CD14-positive monocyte (primary cell): ENCODE results near the gene ESF1. TPM values are rescaled to one million over a fixed set of nuclear protein-coding genes. Genes with fewer than 3 reads are reported as not detected.

ENCODE experiments used
- DNase-seq, 3 donors: peaks; one replicate each; pipeline ENCODE4 v3.0.0-alpha.2; 2011 to 2022
- H2AFZ ChIP-seq: 2 replicates; pipeline ENCODE4 v1.6.0; 2012; ENCODE audit warnings: mild to moderate bottlenecking, low read depth, low read length, inconsistent platforms; ENCODE audit not compliant: insufficient read depth, poor library complexity, severe bottlenecking
- H3K27ac ChIP-seq, 2 donors: 1 replicate in 1 of 2; 2 replicates in 1 of 2; pipeline ENCODE4 v1.5.1; 2012 to 2013; ENCODE audit warnings: low read length in 2 of 2, control low read depth in 1 of 2, inconsistent platforms in 1 of 2, low read depth in 1 of 2, mild to moderate bottlenecking in 1 of 2
- H3K27me3 ChIP-seq, 2 donors: one replicate each; pipeline versions ENCODE4 v1.6.0 to v1.6.1; 2011 to 2013; ENCODE audit warnings: low read length in 2 of 2; ENCODE audit not compliant: control insufficient read depth in 2 of 2, insufficient read depth in 2 of 2
- H3K36me3 ChIP-seq, 2 donors: replicated peaks in 1 of 2; 1 replicate in 1 of 2; 2 replicates in 1 of 2; pipeline versions ENCODE4 v1.5.1 to v1.6.1; 2012 to 2013; ENCODE audit warnings: low read length in 2 of 2, control low read depth in 1 of 2, inconsistent platforms in 1 of 2, mild to moderate bottlenecking in 1 of 2; ENCODE audit not compliant: insufficient read depth in 2 of 2, control insufficient read depth in 1 of 2
- H3K4me1 ChIP-seq, 2 donors: 1 replicate in 1 of 2; 2 replicates in 1 of 2; pipeline versions ENCODE4 v1.5.1 to v1.6.1; 2012 to 2013; ENCODE audit warnings: low read length in 2 of 2, control low read depth in 1 of 2, inconsistent platforms in 1 of 2, mild to moderate bottlenecking in 1 of 2, moderate library complexity in 1 of 2; ENCODE audit not compliant: insufficient read depth in 2 of 2, control insufficient read depth in 1 of 2
- H3K4me2 ChIP-seq: replicated peaks from 2 replicates; pipeline ENCODE3; 2012; ENCODE audit warnings: low read length, moderate library complexity, mild to moderate bottlenecking; ENCODE audit not compliant: poor library complexity, severe bottlenecking; ENCODE audit errors: extremely low read depth
- H3K4me3 ChIP-seq, 3 experiments: fragments of 200-600 bp in 1 of 3; sonication (generic) in 1 of 3; replicated peaks in 1 of 3; 1 replicate in 2 of 3; 2 replicates in 1 of 3; pipeline ENCODE4 v1.5.1; 2011 to 2013; ENCODE audit warnings: low read length in 3 of 3, mild to moderate bottlenecking in 3 of 3, control low read depth in 2 of 3, low read depth in 2 of 3, inconsistent platforms in 1 of 3, moderate library complexity in 1 of 3
- H3K79me2 ChIP-seq: 2 replicates; pipeline ENCODE4 v1.6.0; 2012; ENCODE audit warnings: mild to moderate bottlenecking, control low read depth, inconsistent platforms, low read length, moderate library complexity; ENCODE audit not compliant: insufficient read depth
- H3K9ac ChIP-seq: 2 replicates; pipeline ENCODE4 v1.6.0; 2017; ENCODE audit warnings: low read length, mild to moderate bottlenecking; ENCODE audit not compliant: insufficient read depth, poor library complexity, severe bottlenecking
- H3K9me3 ChIP-seq, 2 donors: replicated peaks in 1 of 2; 1 replicate in 1 of 2; 2 replicates in 1 of 2; pipeline versions ENCODE4 v1.5.1 to v1.6.1; 2012 to 2013; ENCODE audit warnings: low read length in 2 of 2, control low read depth in 1 of 2; ENCODE audit not compliant: control insufficient read depth in 1 of 2, insufficient read depth in 1 of 2
- H4K20me1 ChIP-seq: 2 replicates; pipeline ENCODE4 v1.6.0; 2012; ENCODE audit warnings: mild to moderate bottlenecking, low read length, control low read depth, moderate library complexity; ENCODE audit not compliant: insufficient read depth
- H3K27ac Mint-ChIP-seq, 7 donors: one replicate each; pipeline ENCODE4 v1.8.0; 2020; ENCODE audit warnings: mild to moderate bottlenecking in 7 of 7, mixed read lengths in 7 of 7, moderate library complexity in 6 of 7, inconsistent platforms in 2 of 7
- H3K27me3 Mint-ChIP-seq, 3 donors: one replicate each; pipeline ENCODE4 v1.8.0; 2021 to 2022; ENCODE audit warnings: low read depth in 3 of 3, mild to moderate bottlenecking in 3 of 3, mixed read lengths in 3 of 3, moderate library complexity in 3 of 3, inconsistent platforms in 1 of 3
- H3K36me3 Mint-ChIP-seq, 2 donors: one replicate each; pipeline ENCODE4 v1.8.0; 2020; ENCODE audit warnings: mixed read lengths in 2 of 2, inconsistent platforms in 1 of 2, mild to moderate bottlenecking in 1 of 2
- H3K4me1 Mint-ChIP-seq: one replicate; pipeline ENCODE4 v1.8.0; 2020; ENCODE audit warnings: mild to moderate bottlenecking, mixed read lengths
- H3K4me3 Mint-ChIP-seq, 2 donors: one replicate each; pipeline ENCODE4 v1.8.0; 2020; ENCODE audit warnings: mild to moderate bottlenecking in 2 of 2, mixed read lengths in 2 of 2, moderate library complexity in 1 of 2
- H3K9me3 Mint-ChIP-seq, 7 donors: one replicate each; pipeline ENCODE4 v1.8.0; 2020 to 2022; ENCODE audit warnings: mixed read lengths in 7 of 7, mild to moderate bottlenecking in 6 of 7, moderate library complexity in 6 of 7, inconsistent platforms in 2 of 7
- WGBS: methylation state at CpG from one replicate; pipeline ENCODE4 v1.1.5; 2013; ENCODE audit warnings: missing lambda C conversion rate; ENCODE audit not compliant: insufficient coverage; 5-methylcytosine and 5-hydroxymethylcytosine counted together
- intact Hi-C, 2 donors: fragments of 100-400 bp; cut with micrococcal nuclease; formaldehyde crosslinking; loops; one replicate each; pipeline versions ENCODE4 v1.15.0 to v1.15.1; 2023
- polyA plus RNA-seq, 3 donors: library from polyadenylated mRNA; depleted of rRNA in 1 of 3; unstranded in 2 of 3; stranded (reverse) in 1 of 3; fragments of 300-500 nt in 2 of 3; fragments of >200 nt in 1 of 3; fragmentation: Illumina TruSeq in 2 of 3; gene quantifications; 1 replicate in 2 of 3; 2 replicates in 1 of 3; pipeline ENCODE4 v1.2.3, GENCODE V29; 2012 to 2021
- TF ChIP-seq, protein P1 (sequence below): fragments of 200-600 bp; IDR thresholded peaks from one replicate; pipeline ENCODE4 v1.8.0; 2022; ENCODE audit warnings: antibody characterized with exemption, mild to moderate bottlenecking

Gene ESF1
- polyA plus RNA-seq, 3 donors: 0.73 to 2.3 (median 1.7) TPM

DNA sequence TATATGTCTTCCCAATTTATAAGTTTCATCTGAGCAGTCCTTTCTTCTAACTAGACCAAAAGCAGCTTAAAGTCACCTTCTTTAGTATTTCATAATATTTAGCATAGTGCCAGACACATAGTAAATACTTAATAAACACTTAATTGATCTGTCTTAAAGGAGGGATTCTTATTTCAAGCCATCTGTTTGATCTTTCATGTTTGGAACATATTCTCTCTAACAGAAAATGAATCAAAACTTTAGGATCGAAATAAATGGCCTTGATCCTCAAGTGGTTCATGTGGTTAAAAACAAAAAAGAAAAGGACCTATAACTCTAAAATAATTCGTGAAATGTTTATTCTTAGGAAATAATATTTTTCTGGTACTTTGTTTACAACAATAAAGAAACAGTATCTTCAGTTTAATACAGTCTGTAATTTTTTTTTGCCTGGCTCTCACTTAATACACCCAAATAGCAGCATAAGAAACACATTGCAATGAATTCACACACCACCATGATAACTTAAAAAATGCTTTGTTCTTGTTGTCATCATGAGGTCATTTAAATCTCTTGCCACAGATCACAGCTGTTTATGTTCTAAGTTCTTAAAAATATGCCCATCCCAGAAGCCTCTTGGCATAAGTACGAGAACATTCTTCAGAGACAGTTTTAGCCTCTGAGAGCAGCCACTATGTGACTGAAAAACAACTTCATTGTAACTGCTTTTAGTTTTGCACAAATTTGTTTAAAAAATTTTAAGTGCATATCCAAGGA lies 48.1 kb downstream of the ESF1 start:
- Histone ChIP-seq H2AFZ (no peak overlapping the region), H4K20me1 (no peaks in the 10 kb centered on the region), H3K4me3 (no peak overlapping the region), H3K27me3 (no peaks in the 10 kb centered on the region), H3K4me2 (no peak overlapping the region), H3K9me3 (no peaks in the 10 kb centered on the region), H3K27ac (no peak overlapping the region), H3K4me1 (no peaks in the 10 kb centered on the region), H3K79me2 (no peaks in the 10 kb centered on the region), H3K36me3 (peaks cover 33 to 44% of the 10 kb centered on the region in 2 donors), H3K9ac (no peak overlapping the region)
- no peaks in the 10 kb centered on the region for H3K27me3 Mint-ChIP-seq
- no peak for DNase-seq
- H3K4me3 Mint-ChIP-seq: no peak overlapping the region
- WGBS: no CpG with 5 or more reads among the region's 3 CpGs
- H3K9me3 Mint-ChIP-seq: peaks cover 0 to 11% (median 2%) of the 10 kb centered on the region in 7 donors
- no peaks in the 10 kb centered on the region for H3K4me1 Mint-ChIP-seq
- peaks cover 42 to 49% of the 10 kb centered on the region in 2 donors for H3K36me3 Mint-ChIP-seq
- intact Hi-C loops: no loop called here
- TF ChIP-seq, protein P1, sequence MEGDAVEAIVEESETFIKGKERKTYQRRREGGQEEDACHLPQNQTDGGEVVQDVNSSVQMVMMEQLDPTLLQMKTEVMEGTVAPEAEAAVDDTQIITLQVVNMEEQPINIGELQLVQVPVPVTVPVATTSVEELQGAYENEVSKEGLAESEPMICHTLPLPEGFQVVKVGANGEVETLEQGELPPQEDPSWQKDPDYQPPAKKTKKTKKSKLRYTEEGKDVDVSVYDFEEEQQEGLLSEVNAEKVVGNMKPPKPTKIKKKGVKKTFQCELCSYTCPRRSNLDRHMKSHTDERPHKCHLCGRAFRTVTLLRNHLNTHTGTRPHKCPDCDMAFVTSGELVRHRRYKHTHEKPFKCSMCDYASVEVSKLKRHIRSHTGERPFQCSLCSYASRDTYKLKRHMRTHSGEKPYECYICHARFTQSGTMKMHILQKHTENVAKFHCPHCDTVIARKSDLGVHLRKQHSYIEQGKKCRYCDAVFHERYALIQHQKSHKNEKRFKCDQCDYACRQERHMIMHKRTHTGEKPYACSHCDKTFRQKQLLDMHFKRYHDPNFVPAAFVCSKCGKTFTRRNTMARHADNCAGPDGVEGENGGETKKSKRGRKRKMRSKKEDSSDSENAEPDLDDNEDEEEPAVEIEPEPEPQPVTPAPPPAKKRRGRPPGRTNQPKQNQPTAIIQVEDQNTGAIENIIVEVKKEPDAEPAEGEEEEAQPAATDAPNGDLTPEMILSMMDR: no peak
- H3K27ac Mint-ChIP-seq: no peak overlapping the region

DNA sequence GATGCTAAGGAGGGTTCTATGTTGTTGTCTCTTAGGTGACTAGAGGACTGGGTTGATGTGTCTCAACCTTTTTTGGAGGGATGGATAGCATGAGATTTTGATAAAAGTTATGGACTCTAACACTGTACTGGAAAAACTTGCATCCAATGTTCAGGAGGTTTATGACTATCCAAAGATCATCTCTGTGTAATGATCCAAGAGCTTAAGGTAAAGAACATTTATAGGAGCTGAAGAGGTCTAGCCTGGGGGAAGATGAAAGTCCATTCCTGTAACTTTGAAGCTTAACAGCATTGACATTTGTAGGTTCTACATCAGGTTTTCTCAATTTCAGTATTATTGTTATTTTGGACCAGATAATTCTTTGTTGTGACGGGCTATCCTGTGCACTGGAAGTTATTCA lies 48.9 kb downstream of the ESF1 start:
- no peaks in the 10 kb centered on the region for H3K79me2 ChIP-seq
- Mint-ChIP-seq H3K9me3 (peaks cover 0 to 7% (median 2%) of the 10 kb centered on the region in 7 donors), H3K27me3 (no peaks in the 10 kb centered on the region), H3K4me3 (no peak overlapping the region), H3K27ac (no peak overlapping the region), H3K36me3 (peaks cover 42 to 47% of the 10 kb centered on the region in 2 donors), H3K4me1 (no peaks in the 10 kb centered on the region)
- no peak overlapping the region for H3K9ac ChIP-seq
- no peak overlapping the region for H3K4me2 ChIP-seq
- H3K4me3 ChIP-seq: no peak overlapping the region
- intact Hi-C loops: no loop called here
- H2AFZ ChIP-seq: no peak overlapping the region
- no peaks in the 10 kb centered on the region for H4K20me1 ChIP-seq
- H3K27ac ChIP-seq: no peak overlapping the region
- H3K4me1 ChIP-seq: no peaks in the 10 kb centered on the region
- TF ChIP-seq, protein P1: no peak
- no peak for DNase-seq
- no peaks in the 10 kb centered on the region for H3K27me3 ChIP-seq
- H3K36me3 ChIP-seq: peaks cover 32 to 39% of the 10 kb centered on the region in 2 donors
- no CpG with 5 or more reads among the region's 1 CpG for WGBS
- H3K9me3 ChIP-seq: no peaks in the 10 kb centered on the region
